ACC112 (cell line): ENCODE measurements around the gene IFNL3.
A peak's percentile ranks its signal among the peaks of the same experiment; 100 is the strongest.
"Not testable (repeated sequence)": the region's sequence is repeated elsewhere in the genome, so short reads cannot be mapped to it uniquely, and the experiment has no call there.

Source experiments
- H2AFZ ChIP-seq: fragments of 200-600 bp; sonication (generic); one replicate; pipeline ENCODE4 v1.6.0; 2017; ENCODE audit warnings: antibody characterized with exemption, low read length; ENCODE audit not compliant: unreplicated experiment
- H3K27ac ChIP-seq: fragments of 200-600 bp; sonication (generic); 2 replicates; pipeline ENCODE4 v1.5.1; 2014; ENCODE audit warnings: low read depth, mild to moderate bottlenecking, antibody characterized with exemption, low read length, moderate library complexity
- H3K27me3 ChIP-seq: fragments of 200-600 bp; sonication (generic); 2 replicates; pipeline ENCODE4 v1.6.1; 2014; ENCODE audit warnings: mild to moderate bottlenecking, antibody characterized with exemption, low read length, moderate library complexity, mixed read lengths; ENCODE audit not compliant: insufficient read depth
- H3K36me3 ChIP-seq: fragments of 200-600 bp; sonication (generic); 2 replicates; pipeline ENCODE4 v1.6.1; 2016; ENCODE audit warnings: mild to moderate bottlenecking, antibody characterized with exemption, low read length, moderate library complexity, mixed read lengths; ENCODE audit not compliant: insufficient read depth
- H3K4me1 ChIP-seq: fragments of 200-600 bp; sonication (generic); one replicate; pipeline ENCODE4 v1.6.1; 2016; ENCODE audit warnings: low read length, mixed read lengths; ENCODE audit not compliant: insufficient read depth, unreplicated experiment, control insufficient read depth
- H3K4me3 ChIP-seq: fragments of 200-600 bp; sonication (generic); 2 replicates; pipeline ENCODE4 v1.5.1; 2014; ENCODE audit warnings: mild to moderate bottlenecking, low read depth, low read length
- H3K79me2 ChIP-seq: fragments of 200-600 bp; sonication (generic); one replicate; pipeline ENCODE4 v1.6.0; 2016; ENCODE audit warnings: low read length; ENCODE audit not compliant: control insufficient read depth, unreplicated experiment, insufficient read depth

IFNL3 gene

DNA sequence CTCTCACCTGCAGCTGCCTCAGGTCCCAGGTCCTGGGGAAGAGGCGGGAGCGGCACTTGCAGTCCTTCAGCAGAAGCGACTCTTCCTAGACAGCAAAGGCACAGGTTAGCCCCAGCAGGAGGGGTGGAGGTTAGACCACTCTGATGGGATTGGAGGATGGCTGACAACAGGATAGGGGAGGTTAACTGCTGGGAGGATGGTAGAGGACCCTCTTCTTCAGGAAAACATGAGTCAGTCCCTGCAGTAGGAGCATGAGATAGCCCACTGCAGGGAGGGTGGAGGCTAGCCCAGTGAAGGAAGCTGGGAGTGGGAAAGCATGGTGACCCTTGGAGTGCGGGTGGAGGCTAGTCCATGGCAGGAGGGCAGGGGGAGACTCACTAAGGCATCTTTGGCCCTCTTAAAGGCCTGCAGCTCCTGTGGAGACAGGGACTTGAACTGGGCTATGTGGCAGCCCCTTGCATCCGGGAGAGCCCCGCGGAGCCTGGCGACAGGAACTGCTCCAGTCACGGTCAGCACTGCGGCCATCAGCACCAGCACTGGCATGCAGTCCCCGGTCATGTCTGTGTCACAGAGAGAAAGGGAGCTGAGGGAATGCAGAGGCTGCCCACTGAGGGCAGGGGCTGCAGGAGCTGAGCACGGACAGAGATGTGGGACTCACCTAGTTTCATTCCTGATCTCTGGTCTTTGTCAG lies at the start of gene IFNL3:
TSS of gene IFNL3 (minus strand) at position 597 of the 691 bp plus-strand sequence. CDS start at position 558, 39 bp downstream.
- not testable (repeated sequence) for H3K27ac ChIP-seq, H3K36me3 ChIP-seq, H2AFZ ChIP-seq, H3K79me2 ChIP-seq, H3K4me1 ChIP-seq, H3K4me3 ChIP-seq
- H3K27me3 ChIP-seq: peaks cover 11% of the 10 kb centered on the region; the same call in 1 of the 2 replicates

GRCh38 chr19:39293394-39293793 lies 48.6 kb upstream of the IFNL3 start:
- Histone ChIP-seq H3K79me2 (no peaks in the 10 kb centered on the region), H3K27ac (no peak overlapping the region), H3K4me1 (no peaks in the 10 kb centered on the region), H2AFZ (no peak overlapping the region), H3K36me3 (no peaks in the 10 kb centered on the region), H3K4me3 (no peak overlapping the region), H3K27me3 (peaks cover 13% of the 10 kb centered on the region; the same call in 1 of the 2 replicates)

- no peaks in the 10 kb centered on the region for H3K36me3 ChIP-seq
- H3K27me3 ChIP-seq: peaks cover 24% of the 10 kb centered on the region
- no peak overlapping the region for H2AFZ ChIP-seq
- no peaks in the 10 kb centered on the region for H3K79me2 ChIP-seq
- H3K4me1 ChIP-seq: no peaks in the 10 kb centered on the region
- H3K27ac ChIP-seq: no peak overlapping the region
- no peak overlapping the region for H3K4me3 ChIP-seq
Observed at GRCh38 chr19:39284032-39284431, 39.2 kb upstream of the IFNL3 start.

DNA sequence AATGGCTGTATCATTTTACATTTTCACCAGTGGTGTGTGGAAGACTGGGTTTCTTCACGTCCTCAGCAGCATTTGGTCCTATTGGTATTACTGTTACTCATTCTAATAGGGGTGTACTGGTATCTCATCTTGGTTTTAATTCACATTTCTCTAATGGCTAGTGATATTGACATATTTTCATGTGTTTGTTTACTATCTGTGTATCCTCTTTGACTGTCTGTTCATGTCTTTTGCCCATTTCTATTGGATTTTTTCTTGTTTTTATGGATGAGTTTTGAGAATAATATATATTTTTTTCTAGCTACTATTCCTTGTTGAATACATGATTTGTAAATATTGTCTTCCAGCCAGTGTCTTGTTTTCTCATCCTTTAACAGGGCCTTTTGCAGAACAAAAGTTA lies 37.2 kb upstream of the IFNL3 start:
- Histone ChIP-seq H3K4me1 (no peaks in the 10 kb centered on the region), H3K4me3 (no peak overlapping the region), H3K36me3 (no peaks in the 10 kb centered on the region), H3K27me3 (peaks cover 24% of the 10 kb centered on the region), H3K27ac (no peak overlapping the region), H2AFZ (no peak overlapping the region), H3K79me2 (no peaks in the 10 kb centered on the region)

GRCh38 chr19:39277598-39277997 lies 32.8 kb upstream of the IFNL3 start:
- Histone ChIP-seq H3K4me1 (no peaks in the 10 kb centered on the region), H3K4me3 (no peak overlapping the region), H3K27me3 (peaks cover 10% of the 10 kb centered on the region; the same call in 1 of the 2 replicates), H3K79me2 (no peaks in the 10 kb centered on the region), H3K27ac (no peak overlapping the region), H2AFZ (peak overlapping the region; percentile 10), H3K36me3 (no peaks in the 10 kb centered on the region)

DNA sequence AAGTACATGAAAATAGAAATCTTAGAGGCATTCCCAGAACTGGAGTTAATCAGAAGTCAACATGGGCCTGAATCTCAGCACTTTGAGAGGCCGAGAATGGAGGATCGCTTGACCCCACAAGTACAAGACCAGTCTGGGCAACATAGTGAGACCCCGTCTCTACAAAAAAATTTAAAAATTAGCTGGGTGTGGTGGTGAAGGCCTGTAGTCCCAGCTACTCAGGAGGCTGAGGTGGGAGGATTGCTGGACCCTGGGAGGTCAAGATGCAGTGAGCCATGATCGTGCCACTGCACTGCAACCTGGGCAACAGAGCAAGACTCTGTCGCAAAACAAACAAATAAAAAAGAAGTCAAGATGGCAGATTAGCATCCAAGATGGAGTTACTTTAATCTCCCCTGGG lies 31.9 kb upstream of the IFNL3 start:
- no peaks in the 10 kb centered on the region for H3K4me1 ChIP-seq
- no peak overlapping the region for H3K4me3 ChIP-seq
- no peaks in the 10 kb centered on the region for H3K79me2 ChIP-seq
- H3K36me3 ChIP-seq: no peaks in the 10 kb centered on the region
- H3K27ac ChIP-seq: no peak overlapping the region
- no peak overlapping the region for H2AFZ ChIP-seq
- H3K27me3 ChIP-seq: peaks cover 3% of the 10 kb centered on the region; the same call in 1 of the 2 replicates

- Histone ChIP-seq H2AFZ (no peak overlapping the region), H3K36me3 (no peaks in the 10 kb centered on the region), H3K27ac (no peak overlapping the region), H3K79me2 (no peaks in the 10 kb centered on the region), H3K27me3 (peaks cover 11% of the 10 kb centered on the region; the same call in 1 of the 2 replicates), H3K4me1 (no peaks in the 10 kb centered on the region), H3K4me3 (no peak overlapping the region)
Observed at GRCh38 chr19:39275578-39275977, 30.8 kb upstream of the IFNL3 start.

GRCh38 chr19:39273859-39274258 lies 29.1 kb upstream of the IFNL3 start:
- peaks cover 10% of the 10 kb centered on the region; the same call in 1 of the 2 replicates for H3K27me3 ChIP-seq
- not testable (repeated sequence) for H3K36me3 ChIP-seq, H3K27ac ChIP-seq, H3K4me1 ChIP-seq, H3K79me2 ChIP-seq, H2AFZ ChIP-seq, H3K4me3 ChIP-seq

DNA sequence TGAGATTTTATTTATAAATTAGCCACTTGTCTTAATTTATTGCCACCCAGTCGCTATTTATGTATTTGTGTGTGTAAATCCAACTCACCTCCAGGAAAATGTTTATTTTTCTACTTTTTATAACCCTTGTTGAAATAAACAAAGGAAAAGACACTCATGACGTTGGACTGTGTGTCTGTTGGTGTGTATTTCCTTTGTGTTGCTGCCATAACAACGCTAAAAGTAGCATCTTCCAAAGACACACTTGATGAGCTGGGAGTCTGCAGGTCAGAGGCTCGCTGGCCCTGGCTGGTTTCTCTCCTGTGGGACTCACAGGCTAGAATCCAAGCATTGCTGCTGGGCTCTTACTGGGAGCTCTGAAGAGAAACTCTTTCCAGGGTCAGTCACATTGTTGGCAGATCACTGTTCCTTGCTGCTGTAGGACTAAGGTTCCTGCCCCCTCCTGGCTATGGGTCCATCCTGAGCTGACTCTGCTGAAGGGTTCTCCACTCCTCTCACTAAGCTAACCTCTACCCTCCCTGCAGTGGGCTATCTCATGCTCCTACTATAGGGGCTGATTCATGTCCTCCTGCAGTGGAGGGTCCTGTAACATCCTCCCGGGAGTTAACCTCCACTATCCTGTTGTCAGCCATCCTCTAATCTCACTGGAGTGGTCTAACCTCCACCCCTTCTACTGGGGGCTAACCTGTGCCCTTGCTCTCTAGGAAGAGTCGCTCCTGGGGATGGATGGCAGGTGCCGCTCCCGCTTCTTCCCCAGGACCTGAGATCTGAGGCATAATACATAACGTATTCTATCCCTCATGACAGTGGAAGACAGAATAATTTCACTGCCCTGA lies 25.4 kb upstream of the IFNL3 start:
- H3K27me3 ChIP-seq: peaks cover 15% of the 10 kb centered on the region; the same call in 1 of the 2 replicates
- H2AFZ ChIP-seq: no peak overlapping the region
- H3K36me3 ChIP-seq: no peaks in the 10 kb centered on the region
- no peaks in the 10 kb centered on the region for H3K79me2 ChIP-seq
- no peak overlapping the region for H3K4me3 ChIP-seq
- H3K4me1 ChIP-seq: no peaks in the 10 kb centered on the region
- no peak overlapping the region for H3K27ac ChIP-seq

GRCh38 chr19:39269369-39269768 lies 24.6 kb upstream of the IFNL3 start:
- not testable (repeated sequence) for H3K79me2 ChIP-seq, H3K27ac ChIP-seq, H2AFZ ChIP-seq, H3K4me1 ChIP-seq, H3K4me3 ChIP-seq, H3K36me3 ChIP-seq
- H3K27me3 ChIP-seq: peaks cover 24% of the 10 kb centered on the region
